Liver (tissue), 3 donors: ENCODE results near the gene SLC26A11.

Experiments
- CTCF ChIP-seq: fragments of 150-350 bp; IDR thresholded peaks from 2 replicates; pipeline ENCODE4 v1.5.1; 2017; ENCODE audit warnings: improper control_type of control experiment, low read depth, low read length; ENCODE audit not compliant: missing input control
- EGR1 ChIP-seq, 2 donors: IDR thresholded peaks; 2 replicates each; pipeline ENCODE4 v1.6.1; 2016 to 2018; ENCODE audit warnings: antibody characterized with exemption in 2 of 2, low read depth in 2 of 2
- FOXA1 ChIP-seq: IDR thresholded peaks from 2 replicates; pipeline ENCODE4 v1.6.1; 2016; ENCODE audit warnings: antibody characterized with exemption
- GABPA ChIP-seq, 2 donors: IDR thresholded peaks in 1 of 2; conservative IDR thresholded peaks in 1 of 2; 2 replicates each; pipeline ENCODE4 v1.6.1; 2016; ENCODE audit warnings: antibody characterized with exemption in 2 of 2, mild to moderate bottlenecking in 1 of 2, moderate library complexity in 1 of 2
- HNF4A ChIP-seq, 2 donors: conservative IDR thresholded peaks; 2 replicates each; pipeline ENCODE4 v1.6.1; 2016; ENCODE audit warnings: antibody characterized with exemption in 2 of 2, mild to moderate bottlenecking in 2 of 2
- MAX ChIP-seq: IDR thresholded peaks from 2 replicates; pipeline ENCODE4 v1.6.1; 2016; ENCODE audit warnings: antibody characterized with exemption
- RAD21 ChIP-seq, 2 donors: IDR thresholded peaks; 2 replicates each; pipeline ENCODE4 v1.6.1; 2016; ENCODE audit warnings: antibody characterized with exemption in 2 of 2, mild to moderate bottlenecking in 2 of 2
- REST ChIP-seq: IDR thresholded peaks from 2 replicates; pipeline ENCODE4 v1.6.1; 2016; ENCODE audit warnings: antibody characterized with exemption, mild to moderate bottlenecking
- RXRA ChIP-seq, 2 donors: IDR thresholded peaks; 2 replicates each; pipeline ENCODE4 v1.6.1; 2017 to 2018; ENCODE audit warnings: antibody characterized with exemption in 2 of 2, mild to moderate bottlenecking in 1 of 2
- SP1 ChIP-seq: IDR thresholded peaks from 2 replicates; pipeline ENCODE4 v1.6.1; 2018; ENCODE audit warnings: antibody characterized with exemption, mild to moderate bottlenecking
- YY1 ChIP-seq: IDR thresholded peaks from 2 replicates; pipeline ENCODE4 v1.6.1; 2016; ENCODE audit warnings: antibody characterized with exemption, mild to moderate bottlenecking
- ZBTB33 ChIP-seq: IDR thresholded peaks from 2 replicates; pipeline ENCODE4 v1.6.1; 2016; ENCODE audit warnings: antibody characterized with exemption
- donor health status: healthy.
- donor health status: healthy.

- no peak for TF ChIP-seq CTCF
- TF ChIP-seq RAD21 (IDR thresholded peaks at IDR 0.05): no peak
- TF ChIP-seq GABPA (IDR thresholded peaks at IDR 0.05 in 1 of 2, conservative IDR thresholded peaks at IDR 0.05 in 1 of 2): no peak
- TF ChIP-seq YY1: no peak
- no peak for TF ChIP-seq ZBTB33
- no peak for TF ChIP-seq EGR1 (IDR thresholded peaks at IDR 0.05; ENCODE audit: low read depth in 2 of 2)
- TF ChIP-seq SP1: no peak
- TF ChIP-seq HNF4A (conservative IDR thresholded peaks at IDR 0.05): no peak
- TF ChIP-seq RXRA (IDR thresholded peaks at IDR 0.05): no peak
- TF ChIP-seq FOXA1: no peak
- TF ChIP-seq REST: no peak
- TF ChIP-seq MAX: no peak
Observed at GRCh38 chr17:80257716-80258213, 37.5 kb downstream of the SLC26A11 start.
